ENCODE measurements around the gene MEIKIN. TPM values are rescaled to one million over a fixed set of nuclear protein-coding genes. Genes with fewer than 3 reads are reported as not detected.

MEIKIN gene
- total and polyA plus RNA-seq, 2 of the 8 experiments (the other 6 are each of a cell fraction or from before 2014, with no cell fraction given) = not detected

- TF ChIP-seq SAP30 (IDR thresholded peaks at IDR 0.05; ENCODE audit: insufficient read depth, insufficient replicate concordance, low read length) = no peak
- no peak for TF ChIP-seq FOSL1 (IDR thresholded peaks at IDR 0.05; ENCODE audit: insufficient read depth, low read depth, low read length)
- TF ChIP-seq POLR2AphosphoS5 (IDR thresholded peaks at IDR 0.05; ENCODE audit: low read depth, low read length) = no peak
- TF ChIP-seq RNF2 (IDR thresholded peaks at IDR 0.05; ENCODE audit: borderline replicate concordance, low read depth, low read length, missing control alignments, poor library complexity, severe bottlenecking) = no peak
- no peak for TF ChIP-seq USF2 (IDR thresholded peaks at IDR 0.05; ENCODE audit: low read length)
- no peak for TF ChIP-seq HDAC6 (IDR thresholded peaks at IDR 0.05; ENCODE audit: low read depth, low read length)
- no peak for TF ChIP-seq GTF2F1 (IDR thresholded peaks at IDR 0.05; ENCODE audit: borderline replicate concordance, low read depth, low read length)
- TF ChIP-seq POLR2A (IDR thresholded peaks at IDR 0.05; ENCODE audit: control extremely low read depth in 1 of 2, low read depth in 2 of 2, low read length in 2 of 2) = no peak
- TF ChIP-seq RXRA (IDR thresholded peaks at IDR 0.05; ENCODE audit: insufficient read depth, low read depth, low read length) = no peak
- no peak for TF ChIP-seq POU5F1 (IDR thresholded peaks at IDR 0.05; ENCODE audit: low read depth, low read length)
Measured at GRCh38 chr5:131767891-131768290, 177.6 kb downstream of the MEIKIN start (continued).
